Dermis microvascular lymphatic vessel endothelial cell (primary cell): ENCODE measurements around the gene ETHE1. TPM values are rescaled to one million over a fixed set of nuclear protein-coding genes. Genes with fewer than 3 reads are reported as not detected.
"Not testable (repeated sequence)": the region's sequence is repeated elsewhere in the genome, so short reads cannot be mapped to it uniquely, and the experiment has no call there.

Experiments used
- DNase-seq, 2 donors: peaks; one replicate each; pipeline versions ENCODE4 v3.0.0 to v3.0.0-alpha.2; 2010; ENCODE audit warnings: low read depth in 2 of 2
- total RNA-seq: library from RNA; depleted of rRNA; stranded (reverse); fragments of >200 nt; gene quantifications from 2 replicates; pipeline ENCODE4 v1.2.1, GENCODE V29; 2014

Gene ETHE1
- total RNA-seq, 1 donor from 2014 or later = 85.6 TPM

DNA sequence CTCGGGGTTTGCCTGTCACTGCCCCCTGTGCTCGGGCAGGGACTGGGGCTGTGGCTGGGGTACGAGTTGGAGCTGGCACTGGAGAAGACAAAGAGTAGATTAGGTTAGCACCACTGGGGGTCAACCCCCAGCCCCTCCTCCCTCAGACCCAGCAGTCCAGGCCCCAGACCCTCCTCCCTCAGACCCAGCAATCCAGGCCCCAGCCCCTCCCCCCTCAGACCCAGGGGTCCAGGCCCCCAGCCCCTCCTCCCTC is 25.1 kb upstream of the ETHE1 start:
- no peak for DNase-seq

DNA sequence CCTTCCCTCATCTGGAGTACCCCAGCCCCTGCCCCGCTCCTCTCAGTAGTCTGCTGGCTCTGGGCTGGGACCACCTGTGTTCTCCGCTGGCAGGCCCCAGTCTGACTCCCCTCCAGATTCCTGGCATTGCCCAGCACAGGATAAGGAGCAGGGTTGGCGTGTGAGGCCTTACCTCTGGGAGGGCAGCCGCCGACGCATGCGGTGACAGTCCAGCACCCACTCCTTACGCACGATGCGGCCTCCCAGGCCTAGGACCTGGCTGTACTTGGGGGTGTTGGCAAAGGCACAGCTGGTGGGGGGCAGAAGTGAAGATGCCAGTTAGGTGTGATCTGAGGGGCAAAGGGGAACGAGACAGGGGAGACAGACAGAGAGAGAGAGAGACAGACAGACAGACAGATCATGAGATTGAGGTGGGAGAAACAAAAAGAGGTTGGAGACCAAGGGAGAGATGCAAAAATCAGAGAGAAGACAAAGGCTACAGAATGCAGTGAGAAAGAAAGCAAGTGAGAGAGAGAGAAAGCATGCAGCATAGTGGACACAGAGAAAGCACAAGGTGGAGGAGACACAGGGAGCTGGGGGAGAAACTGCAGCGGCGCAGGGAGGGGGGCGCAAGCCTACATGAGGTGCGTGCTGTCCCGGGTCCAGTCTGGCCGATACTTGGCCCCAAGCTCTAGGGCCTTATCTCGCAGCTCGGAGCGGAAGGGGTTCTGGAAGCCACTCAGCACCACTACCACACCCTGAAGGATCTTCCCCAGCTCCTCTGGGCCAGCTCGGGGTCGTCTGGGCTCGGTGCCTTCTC is 24.6 kb upstream of the ETHE1 start:
- DNase-seq = no peak

DNA sequence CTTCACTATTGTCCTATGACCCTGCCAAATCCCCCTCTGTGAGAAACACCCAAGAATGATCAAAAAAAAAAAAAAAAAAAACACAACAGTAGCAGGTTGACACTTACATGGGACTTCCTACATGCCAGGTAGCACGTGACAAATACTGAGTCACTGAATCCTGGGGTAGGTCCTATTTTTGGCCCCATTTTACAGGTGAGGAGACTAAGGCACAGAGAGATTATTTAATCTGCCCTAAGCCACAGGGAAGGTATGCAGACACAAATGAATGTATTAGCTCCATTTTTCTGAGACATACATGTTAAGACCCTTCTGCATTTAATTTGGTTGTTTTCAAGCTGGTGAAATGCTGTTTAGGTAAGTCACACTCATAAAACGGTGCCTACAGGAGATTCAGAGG is 21.7 kb upstream of the ETHE1 start:
- DNase-seq = no peak

DNA sequence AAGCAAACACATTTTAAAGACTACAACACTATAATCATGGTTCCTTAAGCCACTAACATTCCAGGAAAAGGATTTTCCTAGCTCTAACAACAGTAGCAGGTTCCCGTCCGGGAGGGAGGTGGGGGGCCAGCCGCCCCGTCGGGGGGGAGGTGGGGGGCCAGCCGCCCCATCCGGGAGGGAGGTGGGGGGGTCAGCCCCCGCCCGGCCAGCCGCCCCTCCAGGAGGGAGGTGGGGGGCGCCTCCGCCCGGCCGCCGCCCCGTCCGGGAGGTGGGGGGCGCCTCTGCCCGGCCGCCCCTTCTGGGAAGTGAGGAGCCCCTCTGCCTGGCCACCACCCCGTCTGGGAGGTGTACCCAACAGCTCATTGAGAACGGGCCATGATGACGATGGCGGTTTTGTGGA is 20.9 kb upstream of the ETHE1 start:
- DNase-seq = not testable (repeated sequence)

DNA sequence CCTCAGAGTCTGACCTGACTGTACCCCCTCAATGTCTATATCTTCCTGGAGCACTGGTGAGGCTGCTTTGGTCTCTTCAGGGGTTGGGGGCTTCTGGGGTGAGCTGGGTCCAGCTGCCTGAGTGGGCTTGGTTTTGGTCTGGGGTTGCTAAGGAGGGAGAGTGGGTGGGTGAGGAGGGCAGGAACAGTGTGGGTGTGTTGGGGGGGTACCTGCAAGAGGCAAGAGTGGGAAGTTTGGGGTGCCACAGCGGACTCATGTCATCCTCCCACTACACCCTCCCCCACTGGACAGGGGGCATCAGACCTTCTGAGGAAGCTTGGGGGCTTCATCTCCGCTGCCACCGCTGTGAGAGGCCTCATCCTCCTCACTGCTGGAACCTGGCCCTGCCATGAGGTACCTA is 19.6 kb upstream of the ETHE1 start:
- DNase-seq = no peak

DNA sequence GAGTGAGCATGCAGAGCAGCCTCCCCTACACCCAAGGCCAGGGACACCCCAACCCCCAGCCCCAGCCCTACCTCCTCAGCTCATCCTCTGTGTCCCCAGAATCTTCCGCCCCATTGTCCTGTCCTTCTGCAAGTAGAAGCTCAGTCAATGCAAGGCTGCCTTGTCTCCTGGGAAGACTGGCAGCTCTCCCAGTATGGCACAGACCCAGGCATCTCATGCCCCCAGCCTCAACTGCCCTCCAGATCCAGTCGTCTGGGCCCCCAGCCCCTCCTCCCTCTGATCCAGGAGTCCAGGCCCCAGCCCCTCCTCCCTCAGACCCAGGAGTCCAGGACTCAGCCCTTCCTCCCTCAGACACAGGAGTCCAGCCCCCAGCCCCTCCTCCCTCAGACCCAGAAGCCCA is 19.0 kb upstream of the ETHE1 start:
- DNase-seq = no peak

DNA sequence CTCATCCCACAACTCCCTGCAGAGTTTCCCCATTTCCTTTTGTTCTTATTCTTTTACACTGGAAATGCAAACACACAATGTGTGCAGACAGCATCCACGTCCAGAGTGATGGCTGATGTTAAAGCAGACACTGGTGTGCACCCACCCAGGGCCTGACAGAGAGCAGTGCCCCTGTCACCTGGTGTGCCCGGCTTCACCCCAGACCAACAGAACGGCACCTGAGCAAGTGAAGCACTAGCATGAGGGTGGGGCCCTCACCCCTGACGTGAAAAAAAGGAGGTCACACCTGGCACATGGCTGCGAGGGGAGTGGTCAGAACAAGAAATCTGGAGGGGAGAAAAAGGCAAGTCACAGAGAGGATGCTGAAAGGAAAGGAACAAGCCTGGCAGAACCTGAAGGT is 18.3 kb upstream of the ETHE1 start:
- DNase-seq = no peak

DNA sequence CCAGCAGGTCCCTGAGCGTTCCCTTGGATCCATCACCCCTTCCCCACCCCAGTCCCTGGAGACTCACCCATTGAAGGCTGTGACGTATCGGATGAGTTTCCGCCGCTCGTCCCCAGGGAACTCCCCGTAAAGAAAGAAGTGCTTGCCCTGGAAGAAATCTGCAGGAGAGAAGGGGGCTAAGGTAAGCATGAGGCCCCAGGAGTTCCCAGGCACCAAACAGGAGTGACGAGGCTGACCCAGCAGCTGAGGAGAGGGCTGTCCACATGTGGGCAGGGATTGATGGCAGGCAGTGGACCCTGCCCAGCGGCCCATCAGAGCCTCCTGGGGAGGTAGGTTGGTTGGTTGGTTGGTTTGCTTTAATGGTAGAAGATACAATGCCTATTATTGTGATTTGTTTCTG is 17.1 kb upstream of the ETHE1 start:
- no peak for DNase-seq

DNA sequence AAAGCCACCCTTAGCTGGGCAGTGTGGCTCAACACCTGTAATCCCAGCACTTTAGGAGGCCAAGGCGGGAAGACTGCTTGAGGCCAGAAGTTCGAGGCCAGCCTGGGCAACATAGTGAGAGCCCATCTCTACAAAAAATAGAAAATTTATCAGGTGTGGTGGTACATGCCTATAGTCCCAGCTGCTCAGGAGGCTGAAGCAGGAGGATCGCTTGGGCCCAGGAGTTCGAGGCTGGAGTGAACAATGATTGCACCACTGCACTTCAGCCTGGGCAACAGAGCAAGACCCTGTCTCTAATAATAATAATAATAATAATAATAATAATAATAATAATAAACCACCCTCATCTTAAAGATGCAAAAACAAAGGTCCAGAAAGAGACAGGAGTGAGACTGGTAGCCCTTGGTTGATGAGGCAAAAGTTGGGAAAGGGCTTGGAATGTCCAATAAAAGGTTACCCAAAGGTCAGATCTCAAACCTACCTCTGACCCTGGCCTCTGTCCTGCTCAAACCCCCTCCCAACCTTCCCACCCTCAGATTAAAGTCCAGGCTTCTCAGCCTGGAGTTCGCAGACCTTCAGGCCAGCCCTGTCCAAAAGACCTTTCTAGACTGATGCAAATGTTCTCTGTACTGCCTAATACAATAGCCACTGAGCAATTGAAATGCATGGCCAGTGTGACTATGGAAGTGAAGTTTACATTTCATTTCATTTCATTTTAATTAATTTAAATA is 15.1 kb upstream of the ETHE1 start:
- no peak for DNase-seq

DNA sequence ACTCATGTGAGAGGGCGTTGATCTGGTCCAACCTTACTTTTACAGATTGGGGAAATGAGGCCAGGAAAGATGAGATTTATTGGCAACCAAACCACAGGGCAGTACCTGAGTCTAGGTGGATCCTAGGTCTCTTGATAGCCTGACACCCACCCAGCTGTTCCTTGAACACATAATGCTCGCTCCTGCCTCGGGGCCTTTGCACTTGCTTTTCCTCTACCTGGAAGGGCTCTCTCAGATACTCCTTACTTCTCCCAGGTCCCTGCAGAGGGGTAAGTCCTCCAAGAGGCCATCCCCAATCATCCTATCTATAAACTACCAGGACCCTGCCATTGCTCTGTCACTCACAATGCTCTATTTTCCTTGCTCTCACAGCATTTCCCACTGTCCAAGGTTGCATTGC is 13.4 kb upstream of the ETHE1 start:
- DNase-seq = no peak

DNA sequence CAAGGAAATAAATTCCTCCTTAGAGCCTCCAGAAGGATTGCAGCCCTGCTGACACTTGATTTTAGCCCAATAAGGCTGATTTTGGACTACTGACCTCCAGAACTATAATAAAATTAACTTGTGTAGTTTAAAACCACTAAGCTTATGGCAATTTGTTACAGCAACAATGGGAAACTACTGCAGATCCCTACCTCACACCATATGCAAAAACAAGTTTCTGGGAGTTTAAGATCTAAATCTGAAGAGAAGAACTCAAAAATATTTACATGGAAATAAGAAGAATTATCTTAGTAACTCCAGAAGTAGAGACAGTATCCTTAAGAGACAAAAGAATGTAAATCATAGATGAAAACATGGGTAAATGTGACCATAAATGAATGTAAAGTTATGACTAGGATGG is 11.9 kb upstream of the ETHE1 start:
- no peak for DNase-seq

DNA sequence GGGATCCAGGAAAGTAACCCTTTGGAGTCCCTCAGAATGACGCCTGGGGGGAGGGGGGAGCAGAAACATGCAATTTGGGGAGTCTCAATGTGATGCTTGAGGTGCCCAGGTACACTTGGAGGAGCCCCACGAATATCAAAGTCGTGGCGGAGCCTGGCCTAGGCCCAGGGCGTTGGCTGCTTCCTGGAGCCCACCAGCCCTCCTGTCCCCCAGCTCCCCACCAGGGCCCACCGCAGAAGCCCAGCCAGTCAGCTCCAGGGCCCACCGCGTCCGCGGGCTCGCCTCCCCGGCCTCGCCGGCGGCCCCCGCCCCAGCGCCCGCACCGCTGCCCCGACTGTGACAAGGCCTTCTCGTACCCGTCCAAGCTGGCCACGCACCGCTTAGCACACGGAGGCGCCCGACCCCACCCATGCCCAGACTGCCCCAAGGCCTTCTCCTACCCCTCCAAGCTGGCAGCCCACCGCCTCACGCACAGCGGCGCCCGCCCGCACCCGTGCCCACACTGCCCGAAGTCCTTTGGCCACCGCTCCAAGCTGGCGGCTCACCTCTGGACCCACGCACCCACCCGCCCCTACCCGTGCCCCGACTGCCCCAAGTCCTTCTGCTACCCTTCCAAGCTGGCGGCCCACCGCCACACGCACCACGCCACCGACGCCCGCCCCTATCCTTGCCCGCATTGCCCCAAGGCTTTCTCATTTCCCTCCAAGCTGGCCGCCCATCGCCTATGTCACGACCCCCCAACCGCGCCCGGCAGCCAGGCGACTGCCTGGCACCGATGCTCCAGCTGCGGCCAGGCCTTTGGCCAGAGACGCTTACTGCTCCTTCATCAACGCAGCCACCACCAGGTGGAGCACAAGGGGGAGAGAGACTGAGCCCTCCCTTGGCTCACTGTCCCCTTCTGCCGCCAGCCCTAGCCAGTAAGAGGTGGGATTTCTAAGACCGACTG is 8.1 kb upstream of the ETHE1 start:
- DNase-seq = peak; percentile 43 to 75

DNA sequence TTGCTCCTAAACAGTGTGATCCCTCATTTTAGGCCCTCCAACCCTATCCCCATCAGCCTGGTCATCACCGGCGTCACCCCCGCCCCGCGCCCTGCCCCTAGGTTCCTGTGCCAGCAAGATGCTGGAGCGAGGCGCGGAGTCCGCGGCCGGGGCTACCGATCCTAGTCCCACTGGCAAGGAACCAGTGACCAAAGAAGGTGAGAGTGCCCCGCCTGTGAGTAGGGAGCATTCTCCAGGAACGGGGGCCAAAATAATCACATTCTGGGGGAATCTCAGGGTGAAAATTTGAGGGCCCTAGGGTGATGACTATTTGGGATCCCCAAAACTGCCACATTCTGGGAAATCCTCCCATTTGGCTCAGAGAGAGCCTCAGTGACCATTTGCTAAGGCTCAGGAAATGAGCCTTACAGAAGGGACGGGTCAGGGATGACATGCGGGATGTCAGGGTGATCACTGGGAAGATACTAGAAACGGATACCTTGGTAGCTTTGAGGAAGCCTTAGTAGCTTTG is 7.4 kb upstream of the ETHE1 start:
- DNase-seq = no peak

DNA sequence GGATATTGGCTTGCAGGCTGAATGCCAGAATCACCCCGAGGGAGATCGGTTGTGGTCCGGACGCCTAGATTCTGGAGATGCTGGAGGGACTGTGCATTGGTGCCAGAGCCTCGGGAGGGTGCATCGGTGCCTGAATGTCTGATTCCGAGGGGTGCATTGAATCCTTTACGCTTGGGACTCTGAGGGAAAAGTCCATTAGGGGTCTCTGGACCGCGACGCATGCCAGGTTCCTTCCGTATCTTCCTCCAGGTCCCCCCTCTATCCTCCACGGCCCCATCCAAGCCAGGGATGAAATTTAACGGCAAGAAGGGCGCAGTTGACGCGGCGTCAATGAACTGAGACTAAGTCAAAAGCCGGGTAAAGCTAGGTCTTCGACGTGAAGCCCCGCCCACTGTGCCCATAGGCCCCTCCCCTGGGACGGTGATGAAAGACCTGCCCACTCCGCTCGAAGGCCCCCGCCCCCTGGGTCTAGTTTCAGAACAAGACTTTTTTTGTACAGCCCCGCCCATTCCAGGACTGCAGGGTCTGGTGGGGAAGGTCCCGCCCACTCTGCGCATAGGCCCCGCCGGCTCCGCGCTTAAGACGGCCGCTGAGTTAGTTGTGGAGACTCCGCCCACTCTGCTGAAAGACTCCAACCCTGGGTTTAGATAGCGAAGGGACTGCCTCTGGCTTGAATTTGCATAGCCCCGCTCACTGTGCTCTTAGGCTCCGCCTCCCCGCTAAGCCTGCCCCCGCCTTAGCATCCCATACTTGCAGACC is 6.7 kb upstream of the ETHE1 start:
- DNase-seq = peak; percentile 97 to 100

DNA sequence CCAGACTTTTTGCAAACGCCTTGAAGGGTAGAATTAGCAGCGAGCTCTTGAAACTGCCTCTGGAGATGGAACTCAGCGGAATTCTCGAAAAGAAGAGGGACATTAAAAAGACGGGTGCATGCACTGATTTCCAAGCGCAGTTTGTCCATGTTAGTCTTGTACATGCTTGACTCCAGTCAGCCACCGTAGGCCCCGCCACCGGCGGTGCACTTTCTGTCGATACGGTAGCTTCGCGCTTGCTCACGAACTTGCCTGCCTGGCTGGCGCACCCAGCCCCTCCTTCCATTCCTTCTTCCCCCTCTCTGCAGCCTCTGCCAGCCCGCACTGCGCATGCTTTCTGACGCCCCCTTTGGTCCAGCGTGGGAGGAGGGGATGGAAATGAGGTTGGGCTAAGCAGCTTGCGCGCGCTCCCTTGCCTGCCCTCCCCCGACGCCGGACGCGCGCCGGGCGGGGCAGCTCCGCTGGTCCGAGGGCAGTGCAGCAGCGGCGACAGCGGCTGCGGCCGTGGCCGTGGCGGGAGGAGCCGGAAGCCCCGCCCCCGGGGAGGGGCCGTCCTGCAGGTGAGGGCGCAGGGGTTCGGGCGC is 6.1 kb upstream of the ETHE1 start, which contains the start of gene ZNF575:
Gene ZNF575 (plus strand): TSS at position 227 of the 584 bp plus-strand sequence. CDS start 1,235 bp downstream, outside the sequence.
- peak; percentile 90 to 92 for DNase-seq

DNA sequence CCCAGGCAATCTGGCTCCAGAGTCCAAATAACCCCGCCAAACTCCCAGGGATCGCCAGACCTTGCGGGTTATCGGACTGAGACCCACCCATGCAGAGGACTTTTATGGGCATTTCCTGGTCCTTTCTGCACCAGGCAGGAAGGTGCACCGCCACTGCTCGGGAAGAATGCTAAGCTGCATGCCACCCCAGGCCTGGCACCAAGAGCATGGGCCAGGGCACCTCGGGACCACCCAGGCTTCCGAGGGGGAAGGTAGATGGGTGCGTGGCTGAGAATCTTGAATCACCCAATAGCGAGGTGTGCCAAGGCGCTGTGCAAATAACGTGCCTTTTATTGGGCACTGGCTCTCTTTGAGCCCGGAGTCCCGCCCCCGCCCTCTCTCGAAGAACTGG is 5.6 kb upstream of the ETHE1 start:
- DNase-seq = peak in 1 of 2 donors; percentile 7

DNA sequence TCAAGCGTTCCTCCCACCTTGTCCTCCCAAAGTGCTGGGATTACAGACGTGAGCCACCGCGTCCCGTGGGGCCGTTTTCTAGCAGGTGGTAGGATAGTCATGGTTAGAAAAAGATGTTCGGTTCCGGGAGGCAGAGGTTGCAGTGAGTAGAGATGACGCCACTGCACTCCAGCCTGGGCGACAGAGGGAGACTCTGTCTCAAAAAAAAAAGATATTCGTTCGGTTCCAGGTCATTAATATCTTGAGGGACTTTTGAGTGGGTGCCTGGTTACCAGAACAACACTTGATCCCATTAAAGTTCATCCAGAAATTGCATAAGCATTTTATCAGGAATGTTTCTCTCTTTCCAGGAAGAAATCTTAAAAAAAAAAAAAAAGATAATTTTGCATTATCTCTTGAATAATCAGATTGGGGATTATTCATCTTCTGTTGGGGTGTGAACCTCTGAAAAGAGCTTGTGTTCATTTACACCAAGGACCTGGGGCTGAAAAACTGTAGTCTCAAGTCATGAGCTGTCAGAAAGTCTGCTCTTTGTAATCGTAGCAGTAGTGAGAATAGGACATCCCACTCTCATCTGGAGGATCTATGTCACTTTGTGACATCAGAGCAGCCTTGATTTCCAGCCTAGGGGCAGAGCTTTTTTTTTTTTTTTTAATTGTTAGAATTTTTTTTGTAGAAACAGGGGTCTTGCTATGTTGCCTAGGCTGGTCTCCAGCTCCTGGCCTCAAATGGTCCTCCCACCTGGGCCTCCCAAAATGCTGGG is 1.0 kb upstream of the ETHE1 start:
- no peak for DNase-seq

DNA sequence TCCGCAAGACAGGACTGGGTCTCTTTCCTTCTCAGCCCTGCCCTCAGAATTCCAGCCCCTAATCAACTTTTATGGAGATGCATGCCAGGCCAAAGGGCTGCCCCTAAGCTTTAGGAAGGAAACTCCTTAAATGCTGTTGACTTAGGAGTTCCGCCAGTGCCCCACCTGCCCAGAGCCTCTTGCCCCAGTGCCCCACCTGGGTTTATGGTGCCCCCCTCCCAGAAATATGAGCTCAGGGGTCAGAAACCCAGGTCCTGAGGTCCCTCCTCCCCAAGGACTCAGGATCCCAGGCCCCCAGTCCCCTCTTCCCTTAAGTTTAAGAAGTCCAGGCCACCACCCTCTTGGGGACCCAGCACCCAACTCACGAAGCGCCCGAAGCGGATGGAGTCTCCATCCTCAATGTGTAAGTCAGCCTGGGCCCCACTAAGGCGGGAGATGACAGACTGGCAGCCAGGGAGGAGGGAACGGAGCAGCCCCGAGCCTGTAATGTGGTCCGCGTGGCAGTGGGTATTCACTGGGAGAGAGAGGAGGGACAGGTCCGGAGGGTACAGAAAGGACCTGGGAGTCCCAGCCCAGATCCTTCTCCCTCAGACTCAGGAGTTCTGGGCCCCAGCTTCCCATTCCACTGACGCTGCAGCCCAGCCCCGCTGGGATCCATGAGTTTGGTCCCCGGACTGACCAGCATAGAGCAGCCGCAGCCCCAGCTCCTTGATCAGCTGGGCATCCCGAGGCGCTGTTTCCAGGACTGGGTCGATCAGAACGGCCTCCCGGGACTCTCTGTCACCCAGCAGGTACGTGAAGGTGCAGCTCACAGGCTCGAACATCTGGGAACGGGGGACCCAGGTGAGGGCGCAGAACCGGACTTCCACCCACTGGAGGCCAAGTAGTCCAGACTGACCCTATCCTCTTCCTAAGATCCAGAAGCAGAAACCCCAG is 897 bp downstream of the ETHE1 start:
- peak in 1 of 2 donors; percentile 20 for DNase-seq
